Keratinocyte (primary cell): Measurements from ENCODE around the gene PRDX5.

Source experiments
- CTCF ChIP-seq, 3 experiments: IDR thresholded peaks in 1 of 3; conservative IDR thresholded peaks in 1 of 3; optimal IDR thresholded peaks in 1 of 3; 2 replicates in 2 of 3; 3 replicates in 1 of 3; pipeline versions ENCODE3 to v1.5.1; 2011; ENCODE audit warnings: low read length in 3 of 3, mild to moderate bottlenecking in 3 of 3, moderate library complexity in 2 of 3, control low read depth in 1 of 3, inconsistent platforms in 1 of 3; ENCODE audit not compliant: insufficient read depth in 2 of 3; ENCODE audit errors: extremely low read depth in 1 of 3
- EZH2 ChIP-seq: IDR thresholded peaks from one replicate; pipeline ENCODE4 v1.6.1; 2012; ENCODE audit warnings: inconsistent platforms, mild to moderate bottlenecking, low read length, moderate library complexity

GRCh38 chr11:64320556-64320955 is 2.6 kb downstream of the PRDX5 start:
- TF ChIP-seq CTCF (optimal IDR thresholded peaks at IDR 0.05 in 1 of 3, IDR thresholded peaks at IDR 0.05 in 1 of 3, conservative IDR thresholded peaks at IDR 0.05 in 1 of 3; ENCODE audit: extremely low read depth in 1 of 3, insufficient read depth in 2 of 3, low read length in 3 of 3) (no peak), EZH2 (no peak)
